HG02759 (cell line): ENCODE data around the gene CTIF.

Experiments used
- ATAC-seq: cut with Tn5 transposase; IDR thresholded peaks from one replicate; pipeline ENCODE4 v1.9.1; 2021; ENCODE audit warnings: mild to moderate bottlenecking, moderate library complexity; ENCODE audit not compliant: unreplicated experiment

The CTIF gene

GRCh38 chr18:48573632-48574283 is 34.9 kb downstream of the CTIF start:
- ATAC-seq: no peak

DNA sequence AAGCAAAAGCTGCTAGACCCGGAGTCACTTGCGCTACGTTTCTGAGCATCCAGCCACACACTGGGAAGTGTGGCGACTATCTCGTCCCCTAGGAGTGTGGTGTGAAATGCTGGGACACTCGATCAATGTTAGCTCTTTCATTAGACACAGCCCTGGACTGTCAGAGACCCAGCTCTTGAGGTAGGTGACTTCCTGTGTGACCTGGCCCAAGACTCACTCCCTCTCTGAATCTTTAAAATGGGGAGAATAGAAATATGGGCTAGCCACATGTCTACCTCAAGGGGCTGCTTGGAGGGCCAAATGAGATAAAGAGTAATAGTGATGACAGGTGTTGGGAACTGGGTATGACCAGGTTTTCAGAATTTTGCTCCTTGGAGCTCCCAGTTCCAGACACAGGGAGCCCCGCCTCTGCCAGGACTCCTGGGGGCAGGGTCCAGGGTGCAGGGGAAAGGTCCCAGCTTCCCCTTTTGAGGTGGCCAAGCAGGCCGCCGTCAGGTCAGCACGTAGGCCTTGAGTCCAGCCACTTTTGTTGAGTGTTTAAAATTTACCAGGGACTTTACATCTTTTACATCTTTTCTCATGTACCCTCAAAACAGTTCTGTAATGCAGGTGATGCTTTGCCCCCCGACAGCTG is 36.0 kb downstream of the CTIF start:
- ATAC-seq: no peak

DNA sequence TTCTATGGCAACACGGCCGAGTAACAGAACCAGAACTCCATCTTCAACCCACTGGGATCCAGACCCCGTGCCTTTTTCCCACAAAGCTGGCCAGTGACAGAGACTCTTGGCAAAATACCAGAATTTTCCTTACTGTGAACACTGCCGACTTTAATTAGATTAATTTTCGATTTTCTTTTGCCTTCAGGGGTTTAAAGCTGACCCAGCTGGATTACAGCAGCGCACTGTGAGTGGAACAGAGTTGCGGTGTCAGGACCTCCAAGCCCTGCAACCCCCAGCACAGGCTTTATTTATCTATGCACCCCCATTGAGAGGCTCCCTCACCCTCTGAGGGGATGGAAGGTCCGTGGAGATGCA is 36.4 kb downstream of the CTIF start:
- ATAC-seq: no peak

DNA sequence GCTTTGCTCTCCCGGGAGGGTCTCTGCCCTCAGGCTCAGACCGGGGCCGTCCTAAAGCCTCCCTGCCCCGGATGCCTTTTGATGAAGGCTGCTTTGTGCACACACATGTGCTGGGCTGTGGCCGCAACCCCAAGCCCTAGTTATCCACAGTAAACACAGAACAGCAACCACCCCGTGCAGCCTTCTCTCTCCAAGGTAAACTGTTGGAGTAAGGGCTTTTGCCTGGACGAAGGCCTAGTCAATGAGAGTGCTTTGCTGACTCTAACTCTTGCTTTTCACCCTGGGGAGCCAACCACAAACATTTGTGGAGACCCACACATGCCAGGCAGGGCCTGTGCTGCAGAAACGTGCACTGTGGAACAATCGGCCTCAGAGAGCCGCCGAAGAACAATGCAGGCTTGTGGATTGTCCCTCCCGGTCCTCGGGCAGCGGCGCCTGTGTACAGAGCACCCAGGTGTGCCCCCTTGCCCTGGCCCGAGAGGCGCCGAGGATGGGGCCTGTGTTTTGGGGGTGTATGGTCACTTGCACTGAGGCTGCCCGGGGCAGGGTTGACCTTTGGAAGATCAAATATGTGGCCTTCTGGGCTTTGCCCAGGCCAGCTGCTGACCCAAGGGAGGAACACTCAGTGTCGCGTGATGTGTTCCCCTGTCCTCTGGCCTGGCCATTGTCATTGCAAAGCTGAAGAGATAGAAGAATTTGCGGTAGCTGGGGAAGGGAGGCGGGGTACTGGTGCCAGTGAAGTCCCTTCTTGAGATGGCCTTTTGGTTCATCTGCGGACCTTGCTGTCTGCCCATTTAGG is 37.0 kb downstream of the CTIF start:
- no peak for ATAC-seq

DNA sequence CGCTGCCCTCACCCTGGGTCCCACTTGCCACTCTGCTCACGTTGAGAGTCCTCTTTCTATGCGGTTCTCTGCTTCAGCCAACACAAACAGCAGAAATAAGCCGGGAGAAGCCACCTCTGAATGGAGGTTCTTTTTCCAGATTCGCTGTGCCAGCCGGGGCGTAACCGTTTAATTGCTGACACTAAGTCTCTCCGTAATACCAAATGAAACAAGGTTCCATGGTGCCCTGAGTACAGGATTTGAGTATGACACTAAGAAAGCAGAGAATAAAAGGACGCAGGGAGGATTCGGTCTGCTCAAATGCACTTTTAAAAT is 37.6 kb downstream of the CTIF start:
- ATAC-seq: no peak

DNA sequence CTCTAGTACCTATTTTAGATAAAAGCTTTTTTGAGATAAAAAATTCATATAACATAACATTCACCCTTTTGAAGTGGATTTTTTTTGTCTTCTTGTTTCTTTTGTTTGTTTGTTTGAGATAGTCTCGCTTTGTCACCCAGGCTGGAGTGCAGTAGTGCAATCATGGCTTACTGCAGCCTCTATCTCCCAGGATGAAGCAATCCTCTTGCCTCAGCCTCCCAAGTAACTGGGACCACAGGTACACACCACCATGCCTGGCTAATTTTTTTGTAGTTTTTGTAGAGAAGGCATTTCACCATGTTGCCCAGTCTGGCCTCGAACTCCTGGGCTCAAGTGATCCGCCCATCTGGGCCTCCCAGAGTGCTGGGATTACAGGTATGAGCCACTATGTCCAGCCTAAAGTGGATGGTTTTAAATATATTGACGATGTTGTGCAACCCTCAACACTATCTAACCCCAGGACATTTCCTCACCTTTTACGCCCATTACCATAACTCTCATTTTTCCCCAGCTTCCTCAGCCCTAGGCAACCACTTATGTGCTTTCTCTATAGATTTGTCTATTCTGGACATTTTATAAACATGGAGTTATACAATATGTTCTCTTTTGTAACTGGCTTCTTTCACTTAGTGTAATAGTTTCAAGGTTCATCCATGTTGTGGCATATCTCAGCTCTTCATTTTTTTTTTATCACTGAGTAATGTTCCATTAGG is 38.8 kb downstream of the CTIF start:
- no peak for ATAC-seq

DNA sequence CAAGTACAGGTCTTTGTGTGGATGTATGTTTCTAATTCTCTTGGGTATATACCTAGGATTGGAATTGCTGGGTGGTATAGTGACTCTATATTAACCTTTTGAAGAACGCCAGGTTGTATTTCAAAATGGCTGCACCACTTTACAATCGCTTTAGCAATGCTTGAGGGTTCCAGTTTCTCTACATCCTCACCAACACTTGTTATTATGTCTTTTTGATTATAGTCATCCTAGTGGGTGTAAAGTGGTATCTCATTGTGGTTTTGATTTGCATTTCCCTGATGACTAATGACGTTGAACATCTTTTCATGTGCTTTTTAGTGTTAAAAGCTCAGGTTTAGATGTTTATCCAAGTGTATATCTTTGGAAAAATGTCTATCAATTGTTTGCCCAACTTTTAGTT is 39.5 kb downstream of the CTIF start:
- ATAC-seq: no peak

DNA sequence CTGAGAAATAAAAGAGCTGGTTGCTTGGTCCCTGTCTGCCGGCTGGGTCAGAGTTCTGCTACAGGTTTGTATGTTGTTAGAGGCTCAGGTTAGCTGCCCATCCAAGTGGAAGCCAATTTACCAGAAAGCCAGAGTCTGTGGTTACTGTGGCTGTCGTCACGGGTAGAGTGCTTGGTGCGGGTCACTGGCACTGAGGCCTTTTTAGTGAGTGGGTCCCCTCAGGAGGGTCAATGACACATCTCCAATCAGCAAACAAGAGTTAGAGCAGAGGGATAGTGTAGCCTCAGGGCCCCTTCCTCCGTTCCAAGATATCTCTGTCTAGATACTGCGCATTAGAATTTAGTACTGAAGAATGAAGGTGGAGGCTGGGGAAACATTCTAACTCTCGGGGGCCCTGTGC is 41.2 kb downstream of the CTIF start:
- ATAC-seq: no peak

- ATAC-seq: no peak
These were observed 42.0 kb downstream of the CTIF start for GRCh38 chr18:48580782-48581181.

DNA sequence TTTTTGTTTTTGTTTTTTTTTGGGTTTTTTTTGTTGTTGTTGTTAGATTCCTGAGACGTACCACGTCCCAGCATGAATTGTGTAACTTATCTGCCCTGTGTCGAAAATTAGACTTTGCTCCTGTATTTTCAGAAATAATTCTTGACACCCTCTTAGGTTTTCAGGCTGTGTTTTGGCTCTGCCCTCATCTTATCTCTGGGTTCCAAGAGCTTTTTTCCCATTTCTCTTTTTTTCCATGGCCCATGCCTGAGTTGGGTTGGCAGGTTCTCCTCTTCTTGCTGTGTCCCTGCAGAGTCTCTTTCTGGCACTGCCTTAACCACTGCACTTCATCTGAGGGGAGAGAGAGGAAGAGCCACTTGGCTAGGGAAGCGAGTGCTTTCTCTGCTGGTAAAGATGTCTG is 42.4 kb downstream of the CTIF start:
- ATAC-seq: no peak

GRCh38 chr18:48581941-48582340 is 43.1 kb downstream of the CTIF start:
- ATAC-seq: no peak

- no peak for ATAC-seq
These were observed 44.1 kb downstream of the CTIF start for GRCh38 chr18:48582946-48583345.

DNA sequence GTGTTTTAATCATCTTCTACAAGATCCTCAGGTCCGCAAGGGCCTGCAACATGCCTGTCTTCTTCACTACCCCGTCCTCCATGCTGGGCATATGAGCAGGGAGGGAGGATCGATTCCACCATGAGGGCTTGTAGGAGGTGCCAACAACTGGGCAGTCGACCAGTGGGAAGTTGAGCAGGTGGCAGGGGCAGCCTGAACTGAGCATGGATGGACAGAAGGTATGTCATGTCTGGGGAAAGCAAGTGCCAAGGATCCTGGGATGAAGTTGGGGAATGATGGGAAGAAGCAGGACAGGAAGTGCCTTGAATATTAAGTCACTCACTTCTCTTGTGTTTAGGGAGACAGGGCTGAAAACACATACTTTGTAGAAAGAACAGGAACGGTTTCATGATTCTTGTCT is 44.7 kb downstream of the CTIF start:
- no peak for ATAC-seq

DNA sequence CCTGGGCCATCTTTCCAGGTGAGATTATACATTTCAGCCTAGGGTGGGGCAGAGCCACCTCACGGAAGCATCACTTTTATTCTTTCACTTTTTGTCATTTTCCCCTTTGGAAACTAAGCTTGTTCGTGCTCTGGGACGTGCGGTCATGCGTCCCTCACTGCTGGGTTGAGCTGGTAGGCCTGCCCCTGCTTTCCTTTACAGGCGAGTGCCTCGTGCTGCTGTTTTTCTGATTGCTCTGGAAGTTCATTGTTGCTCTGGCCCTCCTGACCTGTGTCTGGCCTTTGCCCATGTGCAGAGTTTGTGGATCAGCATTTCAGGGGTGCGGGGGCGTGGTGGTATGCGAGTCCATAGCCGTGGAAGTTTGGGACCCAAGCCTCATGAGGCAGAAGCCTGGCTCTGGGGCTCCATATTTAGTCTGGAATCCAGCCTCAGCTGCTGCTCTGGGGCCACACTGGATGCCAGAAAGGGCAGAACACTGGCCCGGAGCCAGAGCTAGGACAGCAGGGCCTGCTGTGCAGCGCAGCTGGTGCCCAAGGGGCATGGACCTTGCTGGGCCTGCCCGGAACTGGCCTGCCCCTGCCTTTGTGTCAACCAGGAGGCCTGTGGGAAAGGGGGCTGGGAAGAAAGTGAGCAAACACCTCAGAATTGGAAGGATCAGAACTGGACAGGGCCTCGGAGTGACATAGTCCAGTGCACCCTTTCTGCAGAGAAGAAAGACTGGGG is 51.1 kb downstream of the CTIF start:
- ATAC-seq: no peak

GRCh38 chr18:48590678-48591077 is 51.8 kb downstream of the CTIF start:
- no peak for ATAC-seq

GRCh38 chr18:48592540-48593171 is 53.8 kb downstream of the CTIF start:
- no peak for ATAC-seq

DNA sequence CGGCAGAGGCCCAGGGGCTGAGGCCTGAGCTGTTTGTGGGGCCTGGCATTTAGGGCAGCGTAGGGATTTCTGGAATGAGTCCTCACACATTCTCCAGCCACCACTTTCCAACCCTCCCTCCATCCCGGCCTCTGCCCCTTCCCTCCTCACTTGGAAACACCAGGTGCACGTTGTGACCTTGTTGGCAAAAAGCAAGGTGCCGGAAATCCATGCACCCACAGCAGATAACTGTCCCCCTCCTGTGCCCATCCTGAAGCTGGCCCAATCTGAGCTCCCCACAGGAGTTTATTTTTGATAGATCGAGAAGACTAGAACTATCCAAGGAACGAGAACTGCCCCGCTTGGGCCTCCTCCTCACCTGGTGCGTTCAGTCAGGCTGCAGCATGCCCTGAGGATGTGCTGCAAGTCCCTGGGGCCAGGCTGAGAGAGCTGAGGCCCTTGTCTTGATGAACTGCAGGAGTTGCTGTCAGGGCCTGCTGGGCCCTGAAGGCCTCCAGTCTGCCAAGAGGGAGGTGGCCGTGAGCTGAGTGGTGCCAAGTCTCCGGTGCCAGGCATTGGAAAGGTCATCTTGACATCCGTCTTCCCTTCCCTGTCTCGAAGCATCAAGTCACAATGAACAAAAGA is 55.8 kb downstream of the CTIF start:
- ATAC-seq: no peak

DNA sequence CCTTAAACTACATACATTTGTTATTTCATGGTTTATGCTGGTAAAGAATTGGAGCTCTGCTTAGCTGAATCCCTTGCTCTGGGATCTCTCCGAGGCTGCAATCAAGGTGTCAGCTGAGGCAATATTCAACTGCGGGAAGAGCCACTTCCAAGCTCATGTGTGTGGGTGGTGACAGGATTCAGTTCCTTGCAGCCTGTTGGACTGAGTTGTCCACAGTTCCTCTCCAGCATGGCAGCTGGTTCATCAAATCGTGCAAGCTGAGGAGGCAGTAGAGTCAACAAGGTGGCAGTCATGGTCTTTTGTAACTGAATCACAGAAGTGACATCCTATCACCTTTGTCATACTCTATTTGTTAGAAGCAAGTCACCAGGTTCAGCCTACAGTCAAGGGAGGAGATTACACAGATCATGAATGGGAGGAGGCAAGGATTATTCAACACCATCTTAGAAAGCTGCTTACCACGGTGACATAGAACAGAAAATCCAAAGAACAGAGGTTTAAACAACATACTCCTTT is 56.9 kb downstream of the CTIF start:
- no peak for ATAC-seq

- no peak for ATAC-seq
These were observed 58.3 kb downstream of the CTIF start for GRCh38 chr18:48597110-48597509.

DNA sequence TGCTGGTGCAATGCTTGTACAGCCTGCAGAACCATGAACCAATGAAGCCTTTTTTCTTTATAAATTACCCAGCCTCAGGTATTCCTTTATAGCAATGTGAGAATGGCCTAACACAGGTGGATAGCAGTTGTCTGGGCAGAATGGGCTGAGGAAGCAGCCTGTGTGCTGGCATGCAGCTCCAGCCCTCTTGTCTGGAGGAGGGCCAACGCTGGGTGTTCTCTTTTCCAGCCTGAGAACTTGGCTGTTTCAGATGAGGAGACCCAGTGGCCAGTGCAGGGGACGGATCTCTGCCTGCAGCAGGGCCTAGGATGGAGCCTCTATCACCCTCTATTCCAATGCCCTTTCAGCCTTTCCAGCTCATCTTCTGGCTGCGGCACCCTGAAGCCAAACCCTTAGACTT is 58.8 kb downstream of the CTIF start:
- no peak for ATAC-seq
